H9 (cell line): ENCODE results near the gene DCUN1D2. TPM values are rescaled to one million over a fixed set of nuclear protein-coding genes. Genes with fewer than 3 reads are reported as not detected.
"Not testable (repeated sequence)": the region's sequence is repeated elsewhere in the genome, so short reads cannot be mapped to it uniquely, and the experiment has no call there.

Experiments
- DNase-seq: peaks from one replicate; pipeline ENCODE4 v3.0.0-alpha.2; 2017
- H2AFZ ChIP-seq: one replicate; pipeline ENCODE4 v1.6.1; 2013; ENCODE audit warnings: mild to moderate bottlenecking, low read length, control low read depth, moderate library complexity
- H2AK5ac ChIP-seq: 2 replicates; pipeline ENCODE4 v1.6.1; 2013; ENCODE audit warnings: low read length, control low read depth, mixed read lengths; ENCODE audit not compliant: insufficient read length
- H2BK120ac ChIP-seq: one replicate; pipeline ENCODE4 v1.6.1; 2013; ENCODE audit warnings: low read depth, mild to moderate bottlenecking, low read length, control low read depth, inconsistent platforms; ENCODE audit not compliant: poor library complexity, severe bottlenecking
- H2BK12ac ChIP-seq: 2 replicates; pipeline ENCODE4 v1.6.1; 2013; ENCODE audit warnings: low read length, control low read depth, mixed read lengths, low read depth; ENCODE audit not compliant: insufficient read length
- H2BK15ac ChIP-seq: 2 replicates; pipeline ENCODE4 v1.6.1; 2013; ENCODE audit warnings: low read depth, low read length, control low read depth
- H2BK20ac ChIP-seq: one replicate; pipeline ENCODE4 v1.6.1; 2013; ENCODE audit warnings: low read depth, mild to moderate bottlenecking, low read length, control low read depth, inconsistent platforms; ENCODE audit not compliant: poor library complexity, severe bottlenecking
- H2BK5ac ChIP-seq: 2 replicates; pipeline ENCODE4 v1.6.1; 2013; ENCODE audit warnings: low read length, control low read depth, mixed read lengths; ENCODE audit not compliant: insufficient read length
- H3K14ac ChIP-seq: 2 replicates; pipeline ENCODE4 v1.6.1; 2013; ENCODE audit warnings: low read length, control low read depth; ENCODE audit not compliant: insufficient read depth
- H3K18ac ChIP-seq: 2 replicates; pipeline ENCODE4 v1.6.1; 2013; ENCODE audit warnings: low read depth, mild to moderate bottlenecking, mixed read lengths, low read length, control low read depth; ENCODE audit not compliant: insufficient read length
- H3K23ac ChIP-seq: 2 replicates; pipeline ENCODE4 v1.6.1; 2013; ENCODE audit warnings: low read length, control low read depth, mixed read lengths, low read depth; ENCODE audit not compliant: insufficient read length
- H3K23me2 ChIP-seq: 2 replicates; pipeline ENCODE4 v1.6.1; 2013; ENCODE audit warnings: low read depth, mild to moderate bottlenecking, mixed read lengths, low read length, control low read depth; ENCODE audit not compliant: insufficient read length, poor library complexity, severe bottlenecking
- H3K27ac ChIP-seq: 2 replicates; pipeline ENCODE4 v1.5.1; 2013; ENCODE audit warnings: low read length, control low read depth, mixed read lengths, low read depth; ENCODE audit not compliant: insufficient read length
- H3K27me3 ChIP-seq: 2 replicates; pipeline ENCODE4 v1.6.1; 2013; ENCODE audit warnings: low read length, control low read depth, inconsistent platforms; ENCODE audit not compliant: insufficient read depth
- H3K4ac ChIP-seq: 2 replicates; pipeline ENCODE4 v1.6.1; 2013; ENCODE audit warnings: low read depth, mild to moderate bottlenecking, control low read depth, inconsistent platforms, low read length, moderate library complexity
- H3K4me1 ChIP-seq: 2 replicates; pipeline ENCODE4 v1.6.1; 2013; ENCODE audit warnings: low read length, control low read depth, inconsistent platforms; ENCODE audit not compliant: insufficient read depth
- H3K4me2 ChIP-seq: 2 replicates; pipeline ENCODE4 v1.6.1; 2013; ENCODE audit warnings: low read length, control low read depth, mixed read lengths; ENCODE audit not compliant: insufficient read length, insufficient read depth
- H3K56ac ChIP-seq: 2 replicates; pipeline ENCODE4 v1.6.1; 2013; ENCODE audit warnings: low read depth, mild to moderate bottlenecking, mixed read lengths, low read length, control low read depth; ENCODE audit not compliant: insufficient read length
- H3K79me1 ChIP-seq: 2 replicates; pipeline ENCODE4 v1.6.1; 2013; ENCODE audit warnings: low read depth, mild to moderate bottlenecking, moderate library complexity, low read length, control low read depth, inconsistent platforms; ENCODE audit not compliant: insufficient read depth, poor library complexity, severe bottlenecking
- H3K79me2 ChIP-seq: 2 replicates; pipeline ENCODE4 v1.6.1; 2013; ENCODE audit warnings: low read length, control low read depth, inconsistent platforms; ENCODE audit not compliant: insufficient read depth
- H3K9ac ChIP-seq: 2 replicates; pipeline ENCODE4 v1.6.1; 2013; ENCODE audit warnings: low read length, control low read depth, mixed read lengths; ENCODE audit not compliant: insufficient read length; ENCODE audit errors: extremely low read depth
- H3K9me3 ChIP-seq: one replicate; pipeline ENCODE4 v1.6.1; 2013; ENCODE audit warnings: low read depth, low read length, inconsistent platforms; ENCODE audit not compliant: control insufficient read depth
- H3T11ph ChIP-seq: one replicate; pipeline ENCODE4 v1.6.1; 2013; ENCODE audit warnings: mild to moderate bottlenecking, low read length, control low read depth, inconsistent platforms
- H4K20me1 ChIP-seq: one replicate; pipeline ENCODE4 v1.6.1; 2013; ENCODE audit not compliant: control insufficient read depth, insufficient read length, insufficient read depth
- H4K5ac ChIP-seq: 2 replicates; pipeline ENCODE4 v1.6.1; 2013; ENCODE audit warnings: low read depth, mild to moderate bottlenecking, mixed read lengths, low read length, control low read depth; ENCODE audit not compliant: insufficient read length
- H4K8ac ChIP-seq: replicated peaks from 2 replicates; pipeline ENCODE4 v1.6.1; 2013; ENCODE audit warnings: low read length, control low read depth, mixed read lengths, low read depth; ENCODE audit not compliant: insufficient read length
- H4K91ac ChIP-seq: 2 replicates; pipeline ENCODE4 v1.6.1; 2013; ENCODE audit warnings: low read depth, mild to moderate bottlenecking, moderate library complexity, mixed read lengths, low read length, control low read depth; ENCODE audit not compliant: insufficient read length
- H3K27ac Mint-ChIP-seq, 3 experiments: 2 replicates in 2 of 3; 3 replicates in 1 of 3; pipeline ENCODE4 v1.8.0; 2020 to 2021; ENCODE audit warnings: mixed read lengths in 3 of 3, mild to moderate bottlenecking in 1 of 3, moderate library complexity in 1 of 3
- H3K27me3 Mint-ChIP-seq: 2 replicates; pipeline ENCODE4 v1.8.0; 2021; ENCODE audit warnings: low read depth, mild to moderate bottlenecking, moderate library complexity, mixed read lengths
- H3K36me3 Mint-ChIP-seq, 3 experiments: 2 replicates in 2 of 3; 3 replicates in 1 of 3; pipeline ENCODE4 v1.8.0; 2020 to 2021; ENCODE audit warnings: low read depth in 3 of 3, mixed read lengths in 3 of 3; ENCODE audit not compliant: insufficient read depth in 1 of 3
- H3K4me1 Mint-ChIP-seq, 2 experiments: 2 replicates each; pipeline ENCODE4 v1.8.0; 2020; ENCODE audit warnings: mixed read lengths in 2 of 2
- H3K4me3 Mint-ChIP-seq, 2 experiments: 2 replicates in 1 of 2; 3 replicates in 1 of 2; pipeline ENCODE4 v1.8.0; 2020 to 2021; ENCODE audit warnings: mild to moderate bottlenecking in 2 of 2, mixed read lengths in 2 of 2, moderate library complexity in 1 of 2
- H3K9me3 Mint-ChIP-seq, 2 experiments: 2 replicates in 1 of 2; 3 replicates in 1 of 2; pipeline ENCODE4 v1.8.0; 2020; ENCODE audit warnings: mild to moderate bottlenecking in 2 of 2, mixed read lengths in 2 of 2, moderate library complexity in 1 of 2
- CTCF ChIP-seq: fragments of 200-600 bp; sonication (generic); conservative IDR thresholded peaks from 3 replicates; pipeline ENCODE4 v1.8.0; 2021; ENCODE audit warnings: antibody characterized with exemption, mild to moderate bottlenecking
- WGBS: extraction: QIAGEN DNeasy Blood & Tissue Kit; methylation state at CpG from one replicate; pipeline ENCODE4 v1.1.7; 2013; ENCODE audit warnings: missing lambda C conversion rate, low lambda C conversion rate, mixed read lengths; ENCODE audit not compliant: insufficient read length; ENCODE audit errors: extremely low coverage; 5-methylcytosine and 5-hydroxymethylcytosine counted together
- total RNA-seq: library from RNA; stranded (reverse); gene quantifications from 2 replicates; pipeline ENCODE4 v1.2.1, GENCODE V29; 2021

Gene DCUN1D2
- total RNA-seq, 1 experiment from 2014 or later = 36.8 TPM

- no peak overlapping the region for H3K9ac ChIP-seq
- H3K4me2 ChIP-seq = no peak overlapping the region
- H4K8ac ChIP-seq = no peak overlapping the region
- H3K23me2 ChIP-seq = peaks cover 2% of the 10 kb centered on the region
- DNase-seq = no peak
- peaks cover 15 to 35% of the 10 kb centered on the region in 2 experiments for H3K4me1 Mint-ChIP-seq
- no peak overlapping the region for H3K4ac ChIP-seq
- H3K27ac ChIP-seq = no peak overlapping the region
- no peak overlapping the region for H2AK5ac ChIP-seq
- H2BK20ac ChIP-seq = no peak overlapping the region
- H3K14ac ChIP-seq = no peak overlapping the region
- H3K36me3 Mint-ChIP-seq = peaks cover 19 to 71% (median 66%) of the 10 kb centered on the region in 3 experiments
- H3K79me1 ChIP-seq = no peaks in the 10 kb centered on the region
- H3K9me3 ChIP-seq = no peaks in the 10 kb centered on the region
- no CpG with 5 or more reads among the region's 11 CpGs for WGBS
- H2AFZ ChIP-seq = no peak overlapping the region
- no peaks in the 10 kb centered on the region for H3K27me3 Mint-ChIP-seq
- H3K79me2 ChIP-seq = no peaks in the 10 kb centered on the region
- no peak overlapping the region for H4K91ac ChIP-seq
- no peak overlapping the region for H4K5ac ChIP-seq
- no peak overlapping the region for H2BK120ac ChIP-seq
- no peak for TF ChIP-seq CTCF
- H3K27me3 ChIP-seq = no peaks in the 10 kb centered on the region
- H2BK15ac ChIP-seq = no peak overlapping the region
- H3K9me3 Mint-ChIP-seq = no peaks in the 10 kb centered on the region; a peak in 1 of 5 replicates
- H3K18ac ChIP-seq = no peak overlapping the region
- H3K4me1 ChIP-seq = no peaks in the 10 kb centered on the region
- H3K23ac ChIP-seq = no peak overlapping the region
- H3K4me3 Mint-ChIP-seq = no peak overlapping the region
- no peak overlapping the region for H2BK12ac ChIP-seq
- no peak overlapping the region for H3K56ac ChIP-seq
- no peak overlapping the region for H2BK5ac ChIP-seq
- H4K20me1 ChIP-seq = no peaks in the 10 kb centered on the region
- peak overlapping the region in 2 of 3 experiments; percentile 62 to 81; a peak in 4 of 7 replicates for H3K27ac Mint-ChIP-seq
- no peak overlapping the region for H3T11ph ChIP-seq
Observed at GRCh38 chr13:113471844-113472243, 18.7 kb downstream of the DCUN1D2 start.

DNA sequence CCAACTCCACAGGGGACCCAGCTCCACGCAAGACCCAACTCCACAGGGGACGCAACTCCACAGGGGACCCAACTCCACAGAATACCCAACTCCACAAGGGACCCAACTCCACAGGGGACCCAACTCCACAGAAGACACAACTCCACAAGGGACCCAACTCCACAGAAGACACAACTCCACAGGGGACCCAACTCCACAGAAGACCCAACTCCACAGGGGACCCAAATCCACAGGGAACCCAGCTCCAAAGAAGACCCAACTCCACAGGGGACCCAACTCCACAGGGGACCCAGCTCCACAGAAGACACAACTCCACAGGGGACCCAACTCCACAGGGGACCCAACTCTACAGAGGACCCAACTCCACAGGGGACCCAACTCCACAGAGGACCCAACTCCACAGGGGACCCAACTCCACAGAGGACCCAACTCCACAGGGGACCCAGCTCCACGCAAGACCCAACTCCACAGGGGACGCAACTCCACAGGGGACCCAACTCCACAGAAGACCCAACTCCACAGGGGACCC lies 19.8 kb downstream of the DCUN1D2 start:
- not testable (repeated sequence) for H3K23me2 ChIP-seq, H4K20me1 ChIP-seq, H3K27me3 ChIP-seq, H3T11ph ChIP-seq, H2AFZ ChIP-seq, H3K9ac ChIP-seq, H3K79me2 ChIP-seq, H3K18ac ChIP-seq, H2BK120ac ChIP-seq, H2AK5ac ChIP-seq, H3K23ac ChIP-seq, H3K4ac ChIP-seq, H2BK20ac ChIP-seq, H3K14ac ChIP-seq, H2BK12ac ChIP-seq, H3K4me2 ChIP-seq, H2BK5ac ChIP-seq, H3K56ac ChIP-seq, H3K79me1 ChIP-seq, H4K91ac ChIP-seq, H3K4me1 ChIP-seq, H3K4me3 Mint-ChIP-seq, H3K9me3 Mint-ChIP-seq, H3K27ac ChIP-seq, H3K9me3 ChIP-seq, H2BK15ac ChIP-seq, H4K8ac ChIP-seq, H4K5ac ChIP-seq, DNase-seq, H3K27me3 Mint-ChIP-seq
- H3K4me1 Mint-ChIP-seq = peaks cover 15 to 35% of the 10 kb centered on the region in 2 experiments
- peaks cover 20 to 62% (median 61%) of the 10 kb centered on the region in 3 experiments; a peak in 6 of 7 replicates for H3K36me3 Mint-ChIP-seq
- H3K27ac Mint-ChIP-seq = peak overlapping the region in 1 of 3 experiments; percentile 81; a peak in 2 of 7 replicates
- WGBS = no CpG with 5 or more reads among the region's 4 CpGs
